ENCODE measurements around the gene TANC1. TPM values are rescaled to one million over a fixed set of nuclear protein-coding genes. Genes with fewer than 3 reads are reported as not detected.

The TANC1 gene
- total RNA-seq, 1 experiment from 2014 or later: 2.5 TPM

GRCh38 chr2:159201360-159202063 is 233.1 kb downstream of the TANC1 start:
- H3K4me2 ChIP-seq (ENCODE audit: insufficient read depth, insufficient read length, low read length): no peak overlapping the region
- H3K9ac ChIP-seq (ENCODE audit: extremely low read depth, insufficient read length, low read length): no peak overlapping the region
- no peaks in the 10 kb centered on the region for H4K20me1 ChIP-seq (ENCODE audit: control insufficient read depth, insufficient read depth, insufficient read length)
- no peaks in the 10 kb centered on the region for H3K27me3 ChIP-seq (ENCODE audit: insufficient read depth, low read length)
- H3K23me2 ChIP-seq (ENCODE audit: insufficient read length, low read depth, low read length, poor library complexity, severe bottlenecking): no peaks in the 10 kb centered on the region
- H3K27ac ChIP-seq (ENCODE audit: insufficient read length, low read depth, low read length): no peak overlapping the region
- H4K5ac ChIP-seq (ENCODE audit: insufficient read length, low read depth, low read length): no peak overlapping the region
- H3K23ac ChIP-seq (ENCODE audit: insufficient read length, low read depth, low read length): no peak overlapping the region
- H2AFZ ChIP-seq (ENCODE audit: low read length): no peak overlapping the region
- H2BK120ac ChIP-seq (ENCODE audit: low read depth, low read length, poor library complexity, severe bottlenecking): no peak overlapping the region
- H3K56ac ChIP-seq (ENCODE audit: insufficient read length, low read depth, low read length): no peak overlapping the region
- H3K4ac ChIP-seq (ENCODE audit: low read depth, low read length): no peak overlapping the region
- TF ChIP-seq CTCF (conservative IDR thresholded peaks at IDR 0.05): no peak
- no peak overlapping the region for H2BK5ac ChIP-seq (ENCODE audit: insufficient read length, low read length)
- H4K8ac ChIP-seq (replicated peaks; ENCODE audit: insufficient read length, low read depth, low read length): no peak overlapping the region
- no peaks in the 10 kb centered on the region for H3K9me3 Mint-ChIP-seq
- H2BK15ac ChIP-seq (ENCODE audit: low read depth, low read length): no peak overlapping the region
- H3K79me1 ChIP-seq (ENCODE audit: insufficient read depth, low read depth, low read length, poor library complexity, severe bottlenecking): no peaks in the 10 kb centered on the region
- no peak overlapping the region for H2BK20ac ChIP-seq (ENCODE audit: low read depth, low read length, poor library complexity, severe bottlenecking)
- H3K4me1 Mint-ChIP-seq: peaks cover 0 to 4% of the 10 kb centered on the region in 2 experiments; a peak in 2 of 4 replicates
- H3K79me2 ChIP-seq (ENCODE audit: insufficient read depth, low read length): no peaks in the 10 kb centered on the region
- no CpG with 5 or more reads among the region's 8 CpGs for WGBS (ENCODE audit: extremely low coverage, insufficient read length, low lambda C conversion rate)
- no peak overlapping the region for H2AK5ac ChIP-seq (ENCODE audit: insufficient read length, low read length)
- peaks cover 3% of the 10 kb centered on the region for H3K27me3 Mint-ChIP-seq (ENCODE audit: low read depth)
- 0 out of 7 replicates have a peak, but pooled peaks cover 0 to 2% (median 0%) of the 10 kb centered on the region in 3 experiments for H3K36me3 Mint-ChIP-seq (ENCODE audit: insufficient read depth in 1 of 3, low read depth in 3 of 3)
- no peaks in the 10 kb centered on the region for H3K9me3 ChIP-seq (ENCODE audit: control insufficient read depth, low read depth, low read length)
- H3K4me1 ChIP-seq (ENCODE audit: insufficient read depth, low read length): no peaks in the 10 kb centered on the region
- no peak overlapping the region for H3T11ph ChIP-seq (ENCODE audit: low read length)
- no peak overlapping the region for H3K18ac ChIP-seq (ENCODE audit: insufficient read length, low read depth, low read length)
- H4K91ac ChIP-seq (ENCODE audit: insufficient read length, low read depth, low read length): no peak overlapping the region
- no peak overlapping the region for H3K4me3 Mint-ChIP-seq
- H2BK12ac ChIP-seq (ENCODE audit: insufficient read length, low read depth, low read length): no peak overlapping the region
- no peak overlapping the region for H3K27ac Mint-ChIP-seq
- no peak for DNase-seq
- no peak overlapping the region; the same call in 1 of the 2 replicates for H3K14ac ChIP-seq (ENCODE audit: insufficient read depth, low read length)
